Psoas muscle (tissue), 8 donors: ENCODE results near the gene PRMT6. TPM values are rescaled to one million over a fixed set of nuclear protein-coding genes. Genes with fewer than 3 reads are reported as not detected.

Source experiments
- ATAC-seq, 4 donors: fragments of 200-7000 bp; cut with Tn5 transposase; one replicate each; pipeline ENCODE4 v1.9.1; 2020; ENCODE audit warnings: moderate library complexity in 3 of 4, mild to moderate bottlenecking in 2 of 4
- DNase-seq, 2 donors: peaks; one replicate each; pipeline ENCODE4 v3.0.0-alpha.2; 2020
- H3K27ac ChIP-seq: fragments of 200-600 bp; one replicate; pipeline ENCODE4 v1.8.0; 2022
- H3K27me3 ChIP-seq, 3 donors: fragments of 200-600 bp in 1 of 3; one replicate each; pipeline versions ENCODE4 v1.6.1 to v1.8.0; 2013 to 2022; ENCODE audit warnings: low read length in 2 of 3, mild to moderate bottlenecking in 2 of 3, moderate library complexity in 1 of 3; ENCODE audit not compliant: insufficient read depth in 3 of 3
- H3K36me3 ChIP-seq, 2 donors: fragments of 200-600 bp in 1 of 2; one replicate each; pipeline versions ENCODE4 v1.6.1 to v1.8.0; 2013 to 2022; ENCODE audit warnings: low read depth in 1 of 2, mild to moderate bottlenecking in 1 of 2, moderate library complexity in 1 of 2; ENCODE audit not compliant: insufficient read depth in 1 of 2
- H3K4me1 ChIP-seq: fragments of 200-600 bp; one replicate; pipeline ENCODE4 v1.8.0; 2022
- H3K4me3 ChIP-seq: fragments of 200-600 bp; one replicate; pipeline ENCODE4 v1.8.0; 2022; ENCODE audit warnings: mild to moderate bottlenecking
- H3K9me3 ChIP-seq: fragments of 200-600 bp; one replicate; pipeline ENCODE4 v1.8.0; 2022
- WGBS, 3 donors: extraction: QIAGEN DNeasy Blood & Tissue Kit; methylation state at CpG; one replicate each; pipeline versions ENCODE4 v1.1.6 to v1.1.7; 2013; 5-methylcytosine and 5-hydroxymethylcytosine counted together
- intact Hi-C, 2 donors: fragments of 100-400 bp; cut with DNase I; formaldehyde crosslinking; loops; one replicate each; pipeline versions ENCODE4 v1.11.0 to v1.14.2; 2022
- long read RNA-seq, 2 donors: library from polyadenylated mRNA; unstranded; transcript quantifications; one replicate each; pipeline ENCODE4 v2.0.0, GENCODE V29; 2021
- polyA plus RNA-seq, 3 donors: library from polyadenylated mRNA; stranded (reverse); fragments of 200-250 nt; gene quantifications; one replicate each; pipeline ENCODE4 v1.2.3, GENCODE V29; 2013
- total RNA-seq, 4 donors: library from RNA; stranded (reverse); fragmentation: NEBNext Ultra II Directional in 2 of 4; extraction: Animal tissue kit (Norgen Biotek cat#: 25700) in 2 of 4; gene quantifications; one replicate each; pipeline versions ENCODE4 v1.2.1 to v1.2.4, GENCODE V29; 2021 to 2023
- TF ChIP-seq, protein P1 (sequence below): fragments of 200-600 bp; IDR thresholded peaks from one replicate; pipeline ENCODE4 v1.8.0; 2022; ENCODE audit warnings: antibody characterized with exemption
- donor health status: healthy with polysubstance abuse.
- donor health status: DM: no; HTN: no; CAD: no; lungs with moderate emphysema.
- donor health status: Bipolar disorder and iron deficiency.
- donor health status: healthy.
- donor health status: DM: yes; HTN: yes; CAD: no.
- donor health status: DM: no; HTN: no; CAD: no.
- donor health status: DM: no; HTN: no; CAD: no.
- donor health status: DM: yes; HTN: yes; CAD: no.

PRMT6 gene
- total RNA-seq (1 to 10 TPM in 3 of 4 donors, under 1 TPM in 1; 0.95 to 2.8 (median 2.4) TPM), polyA plus RNA-seq (1 to 10 TPM; 1.2 to 3.9 (median 3.8) TPM)
- long read RNA-seq, donor 1, partial matches to known transcripts = 0 of 4 reads
- long read RNA-seq, donor 1, other reads (novel, unspliced or antisense) = 0 of 4 reads
- long read RNA-seq, donor 2, transcript PRMT6-201 (1 exons, 2,616 nt) = major isoform, 8 of 8 reads
- long read RNA-seq, donor 2, partial matches to known transcripts = 0 of 8 reads
- long read RNA-seq, donor 2, other reads (novel, unspliced or antisense) = 0 of 8 reads

- ATAC-seq (peak; percentile 83 to 97 (median 92)), DNase-seq (peak; percentile 78 to 90)
- TF ChIP-seq, protein P1, sequence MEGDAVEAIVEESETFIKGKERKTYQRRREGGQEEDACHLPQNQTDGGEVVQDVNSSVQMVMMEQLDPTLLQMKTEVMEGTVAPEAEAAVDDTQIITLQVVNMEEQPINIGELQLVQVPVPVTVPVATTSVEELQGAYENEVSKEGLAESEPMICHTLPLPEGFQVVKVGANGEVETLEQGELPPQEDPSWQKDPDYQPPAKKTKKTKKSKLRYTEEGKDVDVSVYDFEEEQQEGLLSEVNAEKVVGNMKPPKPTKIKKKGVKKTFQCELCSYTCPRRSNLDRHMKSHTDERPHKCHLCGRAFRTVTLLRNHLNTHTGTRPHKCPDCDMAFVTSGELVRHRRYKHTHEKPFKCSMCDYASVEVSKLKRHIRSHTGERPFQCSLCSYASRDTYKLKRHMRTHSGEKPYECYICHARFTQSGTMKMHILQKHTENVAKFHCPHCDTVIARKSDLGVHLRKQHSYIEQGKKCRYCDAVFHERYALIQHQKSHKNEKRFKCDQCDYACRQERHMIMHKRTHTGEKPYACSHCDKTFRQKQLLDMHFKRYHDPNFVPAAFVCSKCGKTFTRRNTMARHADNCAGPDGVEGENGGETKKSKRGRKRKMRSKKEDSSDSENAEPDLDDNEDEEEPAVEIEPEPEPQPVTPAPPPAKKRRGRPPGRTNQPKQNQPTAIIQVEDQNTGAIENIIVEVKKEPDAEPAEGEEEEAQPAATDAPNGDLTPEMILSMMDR = no peak
- Histone ChIP-seq H3K9me3 (no peaks in the 10 kb centered on the region), H3K4me3 (peak within 1 kb of the TSS; percentile 87), H3K4me1 (peaks cover 9% of the 10 kb centered on the region), H3K36me3 (peaks cover 0 to 9% of the 10 kb centered on the region in 2 donors), H3K27me3 (no peaks in the 10 kb centered on the region), H3K27ac (peak within 1 kb of the TSS; percentile 79)
- intact Hi-C loops = no loop called here
- 0 to 1% (median 0%) methylated on average over 47 to 73 of the region's 73 CpGs for WGBS, 3 donors
Observed at GRCh38 chr1:107056426-107057196, at the start of gene PRMT6. Gene PRMT6 (plus strand): TSS chr1:107056674. CDS start chr1:107056716, 42 bp downstream.

DNA sequence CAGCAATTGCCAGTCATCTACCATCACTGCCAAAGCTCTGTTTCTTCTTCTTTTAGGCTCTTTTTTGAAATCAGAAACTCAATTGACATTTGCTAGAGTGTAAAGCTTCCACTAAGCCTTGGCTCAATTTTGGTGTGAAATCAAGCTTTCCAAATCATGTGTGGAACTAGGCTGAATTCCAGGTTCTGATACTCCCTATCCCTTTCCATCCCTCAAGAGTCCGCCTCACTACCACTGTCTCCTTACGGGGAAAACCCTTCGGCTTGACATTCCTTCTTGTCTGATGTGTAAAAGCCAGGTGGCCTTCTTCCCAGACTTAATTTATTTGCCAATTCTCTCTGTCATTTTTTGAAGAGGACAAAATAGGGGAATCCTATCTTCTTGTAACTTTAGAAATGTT, 47.2 kb upstream of the PRMT6 start:
- ATAC-seq = no peak

DNA sequence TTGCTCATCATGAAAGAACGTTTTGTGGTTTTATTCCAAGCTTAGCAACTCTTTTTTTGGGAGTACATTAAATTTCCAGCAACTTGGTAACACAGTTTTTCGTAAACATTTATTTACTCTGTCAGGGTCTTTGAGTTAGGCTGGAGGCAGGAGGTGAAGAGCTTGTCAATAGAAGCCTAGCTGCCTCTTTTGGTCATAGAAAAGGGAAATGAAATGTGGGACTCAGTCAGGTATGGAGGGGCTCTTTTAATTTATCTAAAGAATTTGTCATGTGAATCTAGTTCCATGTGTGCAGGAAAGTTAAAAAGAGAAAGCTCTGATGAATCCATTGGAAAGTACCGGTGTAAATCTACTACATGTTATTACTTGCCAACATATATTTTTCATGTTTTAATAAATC, 45.9 kb upstream of the PRMT6 start:
- Histone ChIP-seq H3K27me3 (no peaks in the 10 kb centered on the region), H3K9me3 (no peaks in the 10 kb centered on the region), H3K4me1 (no peaks in the 10 kb centered on the region), H3K27ac (no peak overlapping the region), H3K4me3 (no peak overlapping the region), H3K36me3 (no peaks in the 10 kb centered on the region)
- intact Hi-C loops = no loop called here
- TF ChIP-seq, protein P1 = no peak
- 68 to 79% (median 73%) methylated on average over 3 of the region's 3 CpGs for WGBS, 3 donors
- no peak for ATAC-seq
- no peak for DNase-seq

More for the DNA sequence above, 47.2 kb upstream of the PRMT6 start:
- Histone ChIP-seq H3K4me1 (no peaks in the 10 kb centered on the region), H3K9me3 (no peaks in the 10 kb centered on the region), H3K36me3 (no peaks in the 10 kb centered on the region), H3K4me3 (no peak overlapping the region), H3K27me3 (no peaks in the 10 kb centered on the region), H3K27ac (no peak overlapping the region)
- no peak for DNase-seq
- TF ChIP-seq, protein P1 = no peak
- intact Hi-C loops = no loop called here
- WGBS, 3 donors = 15 to 24% (median 17%) methylated on average over 3 of the region's 3 CpGs

GRCh38 chr1:107016376-107016978, 40.0 kb upstream of the PRMT6 start:
- DNase-seq (no peak), ATAC-seq (no peak)
- Histone ChIP-seq H3K9me3 (no peaks in the 10 kb centered on the region), H3K4me3 (no peak overlapping the region), H3K27me3 (no peaks in the 10 kb centered on the region), H3K36me3 (no peaks in the 10 kb centered on the region), H3K27ac (no peak overlapping the region), H3K4me1 (no peaks in the 10 kb centered on the region)
- TF ChIP-seq, protein P1 = no peak
- WGBS, 3 donors = 69 to 76% (median 75%) methylated on average over 3 of the region's 3 CpGs
- intact Hi-C loops = no loop called here
